Posterior cingulate gyrus (tissue), 11 donors: ENCODE data around the gene CES2.

ENCODE experiments used
- DNase-seq, 10 donors: peaks; one replicate each; pipeline versions ENCODE4 v3.0.0 to v3.0.0-alpha.2; 2020 to 2021; ENCODE audit warnings: mixed read lengths in 3 of 10
- intact Hi-C: fragments of 100-400 bp; cut with DNase I; formaldehyde crosslinking; loops from one replicate; pipeline ENCODE4 v1.15.1; 2023

CES2 gene, protein sequence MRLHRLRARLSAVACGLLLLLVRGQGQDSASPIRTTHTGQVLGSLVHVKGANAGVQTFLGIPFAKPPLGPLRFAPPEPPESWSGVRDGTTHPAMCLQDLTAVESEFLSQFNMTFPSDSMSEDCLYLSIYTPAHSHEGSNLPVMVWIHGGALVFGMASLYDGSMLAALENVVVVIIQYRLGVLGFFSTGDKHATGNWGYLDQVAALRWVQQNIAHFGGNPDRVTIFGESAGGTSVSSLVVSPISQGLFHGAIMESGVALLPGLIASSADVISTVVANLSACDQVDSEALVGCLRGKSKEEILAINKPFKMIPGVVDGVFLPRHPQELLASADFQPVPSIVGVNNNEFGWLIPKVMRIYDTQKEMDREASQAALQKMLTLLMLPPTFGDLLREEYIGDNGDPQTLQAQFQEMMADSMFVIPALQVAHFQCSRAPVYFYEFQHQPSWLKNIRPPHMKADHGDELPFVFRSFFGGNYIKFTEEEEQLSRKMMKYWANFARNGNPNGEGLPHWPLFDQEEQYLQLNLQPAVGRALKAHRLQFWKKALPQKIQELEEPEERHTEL

DNA sequence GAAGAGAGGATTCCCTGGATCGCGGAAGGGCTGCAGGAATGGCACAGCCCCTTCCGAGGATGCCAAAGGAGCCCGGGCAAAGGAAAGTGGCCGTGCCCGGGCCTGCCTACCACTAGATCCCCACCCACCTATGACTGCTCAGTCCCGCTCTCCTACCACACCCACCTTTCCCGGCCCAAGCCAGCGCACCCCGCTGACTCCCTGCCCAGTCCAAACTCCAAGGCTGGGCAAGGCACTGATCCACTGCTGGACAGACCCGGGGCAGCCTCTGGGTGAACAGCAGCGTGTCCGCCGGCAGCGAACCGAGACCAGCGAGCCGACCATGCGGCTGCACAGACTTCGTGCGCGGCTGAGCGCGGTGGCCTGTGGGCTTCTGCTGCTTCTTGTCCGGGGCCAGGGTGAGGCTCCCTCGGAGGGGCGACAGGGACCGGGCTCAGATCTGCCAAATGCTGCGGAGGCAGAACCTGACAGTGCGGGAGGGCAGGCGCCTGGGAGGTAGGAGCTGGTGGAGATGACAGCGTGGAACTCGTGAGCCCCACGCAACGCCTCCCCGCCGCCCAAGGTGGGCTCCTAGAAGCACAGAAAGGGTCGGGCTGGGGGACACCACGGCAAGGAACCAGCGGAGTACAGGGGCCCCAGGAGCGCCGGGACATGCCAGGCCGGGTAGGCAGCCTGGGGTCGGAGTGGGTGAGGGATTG, at the start of gene CES2:
TSS of gene CES2 (plus strand) at position 203 of the 698 bp plus-strand sequence. CDS start at position 323, 120 bp downstream.
- intact Hi-C loops: no loop called here
- DNase-seq: peak in 3 of 10 donors; percentile 71 to 87 (median 85)

DNA sequence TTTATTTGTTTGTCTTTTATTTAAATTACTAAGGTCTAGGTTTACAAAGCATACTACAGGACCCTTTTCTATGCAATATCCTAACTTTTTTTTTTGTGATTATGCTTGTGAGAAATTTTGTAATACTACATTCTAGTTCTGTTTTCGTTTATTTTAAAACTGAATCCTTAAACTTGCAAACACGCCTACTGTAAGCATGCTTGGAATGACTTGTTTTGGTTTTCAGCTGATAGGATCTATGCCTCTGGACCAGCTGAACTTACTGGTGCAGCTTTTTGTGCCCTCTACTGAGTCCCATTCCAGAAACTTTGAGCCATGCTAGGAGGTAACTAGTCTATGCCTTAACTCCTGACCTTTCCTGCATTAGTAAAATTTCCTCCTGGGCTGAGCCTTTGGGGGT, 49.0 kb upstream of the CES2 start:
- intact Hi-C loops: no loop called here
- peak in 1 of 10 donors; percentile 2 for DNase-seq

DNA sequence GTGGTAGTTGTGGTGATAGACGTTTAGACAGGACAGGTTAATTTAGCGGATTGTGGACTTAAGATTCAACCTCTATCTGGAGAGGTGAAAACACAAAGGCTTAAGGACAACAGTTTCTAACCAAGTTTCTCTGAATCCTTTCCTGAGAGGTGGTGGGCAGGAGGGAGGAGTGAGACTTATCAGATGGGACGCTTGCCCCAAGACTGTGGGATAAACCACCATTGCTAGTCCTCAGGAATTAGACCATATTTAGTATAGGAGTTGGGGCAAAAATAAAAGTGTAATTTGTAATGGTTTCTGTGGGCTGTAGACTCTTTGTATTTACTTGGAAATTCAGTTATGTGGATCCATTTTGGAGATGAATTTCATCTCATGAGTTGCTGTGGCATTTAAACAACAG, 48.4 kb upstream of the CES2 start:
- DNase-seq: no peak
- intact Hi-C loops: no loop called here

DNA sequence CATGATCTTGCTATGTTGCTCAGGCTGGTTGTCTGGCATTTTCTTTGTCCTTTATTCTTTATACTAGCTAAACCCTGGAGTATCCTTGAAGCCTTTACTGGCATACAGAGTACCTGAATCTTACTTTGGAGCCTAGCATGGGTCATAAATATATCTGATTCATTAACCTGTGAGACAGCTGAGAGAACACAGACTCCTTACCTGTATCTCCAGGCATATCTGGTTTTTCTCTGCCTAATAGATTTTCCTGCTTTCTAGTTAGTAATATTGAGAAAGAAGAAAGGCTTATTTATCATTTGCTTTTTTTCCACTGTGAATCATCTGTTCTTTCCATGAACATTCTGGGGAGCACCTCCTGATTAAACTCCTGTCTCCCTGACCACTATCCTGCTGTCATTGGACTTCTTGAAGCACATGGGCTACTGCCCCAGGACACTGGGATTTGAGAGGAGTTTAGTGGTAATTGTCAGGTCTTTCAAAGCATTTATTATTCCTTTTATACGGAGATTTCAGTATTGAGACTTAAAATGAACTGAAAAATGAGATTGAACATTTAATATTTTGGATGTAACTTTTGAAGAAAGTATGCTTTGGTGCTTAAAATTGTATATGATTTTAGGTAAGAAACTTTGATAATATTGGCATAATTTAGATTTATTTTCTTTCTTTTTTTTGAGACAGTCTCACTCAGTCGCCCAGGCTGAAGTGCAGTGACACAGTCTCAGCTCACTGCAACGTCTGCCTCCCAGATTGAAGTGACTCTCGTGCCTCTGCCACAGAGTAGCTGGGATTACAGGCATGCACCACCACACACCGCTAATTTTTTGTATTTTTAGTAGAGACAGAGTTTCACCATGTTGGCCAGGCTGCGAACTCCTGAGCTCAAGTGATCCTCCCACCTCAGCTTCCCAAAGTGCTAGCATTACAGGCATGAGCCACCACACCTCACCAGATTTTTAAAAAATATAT, 46.4 kb upstream of the CES2 start:
- intact Hi-C loops: no loop called here

DNA sequence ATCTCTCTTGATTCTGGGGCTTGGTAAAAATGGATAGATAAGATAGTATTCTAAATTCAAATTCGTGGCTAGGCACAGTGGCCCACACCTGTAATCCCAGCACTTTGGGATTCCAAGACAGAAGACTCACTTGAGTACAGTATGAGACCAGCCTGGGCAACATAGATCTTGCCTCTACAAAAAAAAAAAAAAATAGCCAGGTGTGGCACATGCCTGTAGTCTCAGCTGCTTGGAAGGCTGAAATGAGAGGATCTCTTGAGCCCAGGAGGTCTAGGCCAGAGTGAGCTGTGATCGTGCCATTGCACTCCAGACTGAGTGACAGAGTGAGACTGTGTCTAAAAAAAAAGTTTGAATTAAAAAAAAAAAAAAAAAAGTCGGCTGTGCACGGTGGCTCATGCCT, 45.7 kb upstream of the CES2 start:
- peak in 2 of 10 donors; percentile 26 to 47 for DNase-seq
- intact Hi-C loops: no loop called here

More for the DNA sequence above, 46.4 kb upstream of the CES2 start:
- peak in 2 of 10 donors; percentile 24 to 77 for DNase-seq

DNA sequence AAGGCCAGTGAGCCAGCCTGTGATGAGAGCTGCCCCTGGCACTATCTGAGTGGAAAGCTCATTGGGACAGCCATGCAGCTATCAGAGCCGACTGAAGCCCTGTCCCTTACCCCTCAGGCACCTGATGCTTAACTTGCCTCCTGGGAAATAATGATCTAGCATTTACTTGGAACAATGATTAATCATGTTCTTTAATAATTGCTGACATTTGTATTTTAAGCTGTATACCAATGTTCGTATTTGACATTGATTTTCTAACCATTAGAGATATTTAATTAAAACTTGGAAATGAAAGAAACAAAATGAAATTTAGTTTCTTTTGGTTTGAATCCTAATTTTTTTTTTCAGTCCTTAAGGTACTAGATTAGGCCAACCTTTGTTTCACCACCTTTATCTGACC, 44.5 kb upstream of the CES2 start:
- peak in 1 of 10 donors; percentile 9 for DNase-seq
- intact Hi-C loops: no loop called here

DNA sequence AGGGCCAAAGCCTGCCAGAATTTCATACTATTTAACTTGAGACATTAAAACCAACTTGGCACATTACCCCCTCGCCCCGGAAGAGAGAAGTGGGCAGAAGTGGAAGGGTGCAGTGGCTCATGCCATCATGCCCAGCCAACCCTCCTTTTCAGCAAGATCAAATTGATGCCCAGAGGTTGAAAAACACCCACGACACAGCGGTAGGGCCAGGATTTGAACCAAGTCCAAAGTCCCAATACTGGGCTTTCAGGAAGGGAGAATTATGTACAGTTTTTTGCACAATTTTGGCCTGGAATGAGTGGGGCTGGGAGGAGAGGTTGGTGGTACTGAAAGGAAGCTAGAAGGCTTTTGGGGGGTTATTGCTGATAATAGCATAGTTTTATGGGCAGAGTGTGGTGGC, 44.0 kb upstream of the CES2 start:
- intact Hi-C loops: no loop called here

DNA sequence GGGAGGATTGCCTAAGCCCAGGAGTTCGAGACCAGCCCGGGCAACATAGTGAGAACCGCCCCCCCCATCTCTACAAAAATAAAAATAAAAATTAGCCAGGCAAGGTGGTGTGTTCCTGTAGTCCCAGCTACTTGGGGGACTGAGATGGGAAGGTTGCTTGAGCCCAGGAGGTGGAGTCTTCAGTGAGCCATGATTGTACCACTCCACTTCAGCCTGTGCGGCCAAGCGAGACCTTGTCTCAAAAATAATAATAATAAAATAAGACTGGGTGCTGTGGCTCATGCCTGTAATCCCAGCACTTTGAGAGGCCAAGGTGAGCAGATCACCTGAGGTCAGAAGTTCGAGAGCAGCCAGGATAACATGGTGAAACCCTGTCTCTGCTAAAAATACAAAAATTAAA, 43.5 kb upstream of the CES2 start:
- intact Hi-C loops: no loop called here

More for the DNA sequence above, 44.0 kb upstream of the CES2 start:
- peak in 2 of 10 donors; percentile 12 to 19 for DNase-seq

DNA sequence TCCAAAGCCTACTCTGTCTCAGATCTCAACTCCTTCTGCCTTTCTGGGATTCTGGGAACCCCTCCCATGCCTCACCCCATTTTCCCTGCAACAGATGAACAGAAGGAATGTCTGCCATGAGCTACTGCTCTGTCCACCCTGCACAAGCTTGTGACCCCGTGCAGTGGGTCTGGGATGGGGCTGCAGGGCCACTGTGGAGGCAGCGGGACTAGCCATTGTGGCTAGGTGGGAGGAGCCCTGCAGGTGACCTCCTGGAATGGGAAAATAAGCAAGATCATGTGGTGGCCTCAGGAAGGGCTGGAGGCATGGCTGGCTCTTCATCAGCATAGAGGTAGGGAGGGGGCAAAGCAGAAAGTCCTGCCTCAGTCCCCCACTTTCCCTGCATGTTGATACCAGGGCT, 41.3 kb upstream of the CES2 start:
- DNase-seq: peak in 3 of 10 donors; percentile 39 to 56 (median 43)
- intact Hi-C loops: no loop called here

More for the DNA sequence above, 43.5 kb upstream of the CES2 start:
- no peak for DNase-seq

DNA sequence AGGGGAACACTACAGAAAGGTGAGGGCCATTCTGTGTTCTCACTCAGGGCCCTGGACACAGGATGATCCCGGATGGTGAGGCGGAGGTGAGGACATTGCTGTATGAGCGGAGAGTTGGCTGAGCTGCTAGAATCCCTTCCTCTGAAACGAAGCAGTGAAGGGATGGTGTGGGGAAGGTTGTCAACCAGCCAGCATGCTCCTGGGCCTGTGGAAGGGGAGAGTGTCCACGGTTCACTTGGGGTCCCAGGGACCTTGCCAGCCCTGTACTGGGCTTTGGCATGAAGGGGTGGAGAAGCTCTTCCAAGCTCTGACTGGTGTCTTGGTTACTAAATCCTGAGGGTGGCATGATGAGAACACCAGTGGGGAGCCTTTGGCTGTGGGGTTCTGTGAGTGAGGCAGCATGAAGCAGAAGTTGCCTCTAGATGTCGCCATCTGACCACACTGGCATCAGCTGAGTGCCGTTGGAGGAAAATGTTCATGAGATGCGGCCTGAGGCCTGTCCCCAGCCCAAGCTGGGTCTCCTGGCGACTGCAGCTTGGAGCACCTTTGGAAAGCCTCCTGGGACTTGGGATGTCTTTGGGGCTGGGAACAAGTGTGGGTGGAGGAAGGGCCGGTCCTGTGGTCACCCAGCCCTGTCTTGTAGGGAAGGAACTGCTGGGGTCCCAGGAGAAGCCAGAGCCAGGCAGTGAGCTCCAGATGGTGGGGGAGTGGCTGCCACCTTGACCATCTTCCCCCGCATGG, 40.2 kb upstream of the CES2 start:
- peak; percentile 51 to 95 (median 76) for DNase-seq
- intact Hi-C loops: loop anchor here (5.0 kb wide), 1 partner anchor 37 kb away; the partner anchor contains the start of gene CIAO2B

DNA sequence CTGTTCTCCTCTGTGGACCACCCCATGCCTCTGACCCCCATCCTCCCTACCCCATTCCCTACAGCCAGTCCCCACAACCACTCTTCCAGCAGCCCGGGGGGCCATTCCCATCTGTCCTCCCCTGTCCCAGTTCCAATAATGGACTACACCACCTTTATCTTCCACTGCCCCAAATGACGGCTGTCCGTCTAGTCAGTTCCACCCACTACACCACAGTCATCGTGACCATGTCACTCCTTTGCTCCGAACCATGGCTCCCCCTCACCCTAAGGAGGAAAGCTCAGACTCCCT, 39.7 kb upstream of the CES2 start:
- intact Hi-C loops: loop anchor here (5.0 kb wide), 1 partner anchor 37 kb away; the partner anchor contains the start of gene CIAO2B

DNA sequence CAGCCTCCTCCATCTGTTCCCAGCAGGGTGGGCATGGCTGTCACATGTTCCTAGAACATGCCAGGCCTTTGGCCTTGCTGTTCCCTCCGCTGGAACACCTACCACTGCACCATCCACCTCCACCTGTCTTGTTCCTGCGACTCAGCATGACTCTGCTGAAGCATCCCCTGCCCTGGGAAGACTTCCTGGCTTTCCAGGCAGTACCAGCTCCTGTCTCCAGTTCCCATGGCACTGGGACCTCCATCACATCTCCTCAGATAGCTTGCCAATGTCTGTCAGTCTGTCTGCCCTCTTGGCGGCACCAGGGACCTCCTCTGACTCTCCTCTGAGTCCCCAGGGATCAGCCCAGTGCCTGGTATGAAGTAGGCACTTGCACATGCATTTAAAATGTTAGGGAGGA, 39.3 kb upstream of the CES2 start:
- intact Hi-C loops: loop anchor here (5.0 kb wide), 1 partner anchor 36 kb away; the partner anchor contains the start of gene CIAO2B
- peak in 2 of 10 donors; percentile 47 to 66 for DNase-seq

More for the DNA sequence above, 39.7 kb upstream of the CES2 start:
- no peak for DNase-seq

DNA sequence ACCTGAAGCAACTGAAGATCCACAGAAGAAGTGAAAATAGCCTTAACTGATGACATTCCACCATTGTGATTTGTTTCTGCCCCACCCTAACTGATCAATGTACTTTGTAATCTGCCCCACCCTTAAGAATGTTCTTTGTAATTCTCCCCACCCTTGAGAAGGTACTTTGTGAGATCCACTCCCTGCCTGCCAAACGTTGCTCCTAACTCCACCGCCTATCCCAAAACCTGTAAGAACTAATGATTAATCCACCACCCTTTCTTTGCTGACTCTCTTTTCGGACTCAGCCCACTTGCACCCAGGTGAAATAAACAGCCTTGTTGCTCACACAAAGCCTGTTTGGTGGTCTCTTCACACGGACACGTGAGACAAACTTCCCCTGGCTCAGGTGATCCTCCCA, 38.6 kb upstream of the CES2 start:
- intact Hi-C loops: loop anchor here (5.0 kb wide), 1 partner anchor 36 kb away; the partner anchor contains the start of gene CIAO2B

DNA sequence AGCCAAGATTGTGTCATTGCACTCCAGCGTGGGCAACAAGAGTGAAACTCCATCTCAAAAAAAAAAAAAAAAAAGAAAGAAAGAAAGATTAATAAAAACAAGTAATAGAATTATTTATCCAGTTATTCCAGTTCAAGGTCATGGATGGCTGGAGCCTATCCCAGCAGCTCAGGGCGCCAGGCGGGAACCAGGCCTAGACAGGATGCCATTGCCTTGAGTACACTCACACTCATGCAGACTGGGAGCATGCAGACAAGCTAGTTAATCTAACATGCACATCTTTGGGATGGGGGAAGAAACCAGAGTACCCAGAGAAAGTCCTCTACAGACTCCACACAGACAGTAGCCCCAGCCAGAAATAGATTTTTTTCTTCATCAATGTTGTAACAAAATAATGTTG, 37.1 kb upstream of the CES2 start:
- DNase-seq: peak in 1 of 10 donors; percentile 68
- intact Hi-C loops: loop anchor here (5.0 kb wide), 1 partner anchor 34 kb away; the partner anchor contains the start of gene CIAO2B

More for the DNA sequence above, 38.6 kb upstream of the CES2 start:
- peak in 1 of 10 donors; percentile 14 for DNase-seq

DNA sequence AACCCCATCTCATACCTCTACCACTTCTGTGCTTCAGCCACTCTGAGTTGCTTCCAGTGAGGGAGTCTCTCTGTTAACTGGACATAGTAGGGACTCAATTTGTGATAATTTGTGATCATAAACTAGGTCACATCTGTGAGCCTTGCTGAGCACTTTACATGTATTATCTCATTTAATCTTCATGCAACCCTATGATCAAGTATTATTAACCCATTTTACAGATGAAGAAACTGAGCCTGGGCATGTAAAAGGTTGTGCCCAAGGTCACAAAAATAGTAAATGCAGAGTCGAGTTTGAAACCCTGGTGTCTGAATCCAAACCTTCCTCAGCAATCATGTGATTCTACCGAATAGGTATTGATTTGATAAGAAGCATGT, 36.4 kb upstream of the CES2 start:
- intact Hi-C loops: loop anchor here (5.0 kb wide), 1 partner anchor 33 kb away; the partner anchor contains the start of gene CIAO2B
- no peak for DNase-seq

DNA sequence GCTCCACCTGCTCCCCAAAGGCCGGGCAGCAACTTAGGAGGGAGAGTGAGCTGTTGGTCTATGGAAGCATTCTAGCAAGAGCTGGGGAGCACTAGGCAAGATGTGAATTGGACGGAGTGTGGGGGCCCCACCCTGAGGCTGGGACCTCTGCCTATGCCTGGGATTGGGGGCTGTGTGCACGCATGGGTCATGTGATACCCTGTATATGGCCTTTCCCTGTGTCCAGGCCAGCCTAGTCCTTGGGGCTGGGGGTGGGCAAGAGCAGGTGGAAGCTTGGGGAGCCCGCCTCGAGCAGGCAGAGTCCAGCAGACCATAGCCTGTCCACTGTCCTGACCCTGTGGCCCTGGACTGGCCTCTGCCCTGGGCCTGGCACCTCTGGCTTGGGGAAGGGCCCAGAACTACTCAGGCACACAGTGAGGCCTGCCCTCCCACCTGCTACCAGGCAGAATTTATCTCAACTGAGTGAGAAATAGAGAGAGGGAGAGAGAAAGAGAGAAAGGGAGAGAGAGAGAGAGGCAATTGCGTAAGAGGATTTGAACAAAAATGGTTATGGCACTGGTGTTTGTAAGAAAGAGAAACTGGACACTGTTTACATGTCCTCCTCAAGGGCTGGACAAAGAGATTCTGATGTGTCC, 35.9 kb upstream of the CES2 start:
- DNase-seq: peak in 2 of 10 donors; percentile 52 to 58
- intact Hi-C loops: loop anchor here (5.0 kb wide), 1 partner anchor 33 kb away; the partner anchor contains the start of gene CIAO2B

DNA sequence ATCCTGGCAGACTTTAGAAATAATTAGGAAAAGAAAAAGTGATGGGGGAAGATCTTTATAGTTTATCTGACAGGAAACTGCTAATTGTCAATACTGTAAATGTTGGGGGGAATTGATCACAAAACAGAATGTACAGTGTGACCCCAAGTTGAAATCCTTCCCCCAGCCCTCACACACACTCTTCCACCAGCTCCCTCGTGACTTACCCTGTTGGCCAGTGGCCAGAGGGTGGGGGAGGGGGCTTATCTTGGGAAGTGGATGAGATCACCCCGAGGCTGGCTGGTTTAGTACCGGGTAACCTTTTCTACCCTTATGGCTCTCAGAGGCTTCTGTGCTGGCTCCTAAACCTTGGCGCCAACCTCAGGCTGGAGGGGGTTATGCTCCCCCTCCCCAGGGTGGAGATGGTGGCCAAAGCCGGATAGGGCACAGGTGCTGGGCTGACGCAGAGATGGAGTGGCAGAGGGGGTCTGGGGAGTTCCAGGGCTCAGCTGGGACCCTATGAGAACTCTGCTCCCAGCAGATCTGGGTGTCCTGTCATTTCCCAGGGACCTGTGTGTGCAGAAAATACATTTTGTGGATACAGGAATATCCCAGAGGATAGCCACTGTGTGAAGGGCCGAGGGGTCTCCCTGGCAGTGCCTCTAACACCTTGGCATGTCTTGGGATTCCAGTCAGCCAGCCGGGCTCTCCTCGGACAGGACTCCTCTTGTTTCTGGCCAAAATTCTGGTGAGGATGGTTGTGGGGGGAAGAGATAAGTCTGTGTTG, 35.2 kb upstream of the CES2 start:
- intact Hi-C loops: loop anchor here (5.0 kb wide), 1 partner anchor 32 kb away; the partner anchor contains the start of gene CIAO2B
- peak in 2 of 10 donors; percentile 59 to 69 for DNase-seq
